Stimulated activated CD4-positive, alpha-beta T cell treated with anti-CD3 and anti-CD28 coated beads, TNF-alpha, amount 100 ng/mL, for 4 hours (primary cell): ENCODE measurements around the gene COL9A2.

Experiments used
- DNase-seq, 3 experiments: peaks; one replicate each; pipeline ENCODE4 v3.0.0-alpha.2; 2020; ENCODE audit warnings: low read depth in 3 of 3

COL9A2 gene

GRCh38 chr1:40303051-40303771 is 13.9 kb downstream of the COL9A2 start:
- no peak for DNase-seq

- DNase-seq: no peak
Observed at GRCh38 chr1:40302475-40302874, 14.6 kb downstream of the COL9A2 start.

DNA sequence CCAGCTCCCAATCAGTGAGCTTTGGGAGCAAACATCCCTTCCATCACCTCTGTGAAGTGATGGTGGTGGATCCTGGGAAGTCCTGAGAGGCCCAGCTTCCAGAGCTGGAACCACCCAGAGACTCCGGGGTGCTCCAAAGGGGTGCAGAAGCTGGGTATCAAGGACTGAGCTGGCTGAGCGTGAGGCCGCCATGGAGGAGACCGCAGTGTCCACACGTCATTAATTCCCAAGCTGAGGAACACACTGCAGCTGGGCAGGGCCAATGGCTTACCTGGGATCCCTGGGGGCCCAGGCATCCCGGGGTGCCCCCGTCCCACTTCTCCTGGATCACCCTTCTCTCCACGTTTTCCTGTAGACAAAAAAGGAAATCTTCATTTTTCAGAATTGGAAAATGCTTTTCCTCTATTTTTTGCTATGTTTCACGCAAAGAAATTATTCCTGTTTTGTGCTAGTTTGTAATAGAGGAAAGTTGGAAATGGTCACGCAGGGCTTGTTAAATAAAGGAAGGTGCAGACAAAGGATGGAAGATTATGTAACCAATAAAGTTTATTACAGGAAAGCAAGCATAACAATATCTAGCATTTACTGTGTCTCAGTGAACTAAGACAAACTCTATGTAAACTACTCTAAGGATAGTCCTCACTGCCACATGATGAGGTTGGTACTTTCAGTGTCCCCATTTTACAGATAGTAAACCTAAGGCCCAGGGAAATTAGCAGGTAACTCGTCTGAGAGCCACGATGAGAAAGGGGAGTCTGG is 15.4 kb downstream of the COL9A2 start:
- DNase-seq: no peak

GRCh38 chr1:40301066-40301465 is 16.0 kb downstream of the COL9A2 start:
- no peak for DNase-seq

- no peak for DNase-seq
Observed at GRCh38 chr1:40300651-40301050, 16.4 kb downstream of the COL9A2 start.

- no peak for DNase-seq
Observed at GRCh38 chr1:40300249-40300567, 16.9 kb downstream of the COL9A2 start.

DNA sequence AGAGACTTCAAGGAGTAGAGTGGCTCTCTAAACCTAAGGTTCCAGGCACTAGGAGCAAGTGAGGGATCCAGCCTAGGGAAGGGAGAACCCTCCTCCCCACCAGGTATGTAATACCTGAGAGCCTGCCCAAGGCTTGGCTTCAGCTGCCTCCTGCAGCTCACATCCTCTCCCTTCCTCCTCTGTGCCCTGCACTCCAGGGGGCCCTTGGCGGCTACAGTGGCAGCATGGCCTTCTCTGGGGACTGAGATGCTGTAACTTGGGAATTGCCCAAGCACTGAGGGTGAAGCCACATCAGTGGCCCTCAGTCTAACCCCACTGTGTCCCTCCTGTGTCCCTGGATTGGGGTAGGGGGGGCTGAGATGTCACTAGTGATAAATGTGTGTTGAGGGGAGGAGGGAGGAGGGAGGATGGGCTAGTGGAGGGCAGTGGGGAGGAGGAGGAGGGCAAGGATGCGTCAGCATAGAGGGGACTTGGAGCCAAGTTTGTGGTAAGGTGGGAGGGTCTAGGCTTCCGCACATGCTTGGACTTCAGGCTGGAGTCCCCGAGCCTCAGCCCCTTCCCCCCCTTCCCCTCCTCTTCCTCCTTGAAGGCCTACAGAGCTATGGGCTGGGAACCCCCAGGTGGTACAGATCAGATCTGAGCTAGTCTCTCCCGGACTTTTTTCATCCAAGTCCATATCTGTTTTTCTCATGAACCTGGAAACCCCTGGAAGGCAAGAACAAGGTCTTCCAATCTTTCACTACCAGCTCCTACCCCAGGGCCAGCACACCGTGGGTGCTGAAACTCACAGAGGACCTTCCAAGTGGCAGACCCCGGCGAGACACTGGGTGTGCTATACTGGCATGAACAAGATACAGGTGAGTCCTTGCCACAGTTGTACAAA is 17.5 kb downstream of the COL9A2 start:
- DNase-seq: no peak

- no peak for DNase-seq
Observed at GRCh38 chr1:40291293-40291692, 25.8 kb downstream of the COL9A2 start.

- no peak for DNase-seq
Observed at GRCh38 chr1:40281853-40282252, 35.2 kb downstream of the COL9A2 start.

DNA sequence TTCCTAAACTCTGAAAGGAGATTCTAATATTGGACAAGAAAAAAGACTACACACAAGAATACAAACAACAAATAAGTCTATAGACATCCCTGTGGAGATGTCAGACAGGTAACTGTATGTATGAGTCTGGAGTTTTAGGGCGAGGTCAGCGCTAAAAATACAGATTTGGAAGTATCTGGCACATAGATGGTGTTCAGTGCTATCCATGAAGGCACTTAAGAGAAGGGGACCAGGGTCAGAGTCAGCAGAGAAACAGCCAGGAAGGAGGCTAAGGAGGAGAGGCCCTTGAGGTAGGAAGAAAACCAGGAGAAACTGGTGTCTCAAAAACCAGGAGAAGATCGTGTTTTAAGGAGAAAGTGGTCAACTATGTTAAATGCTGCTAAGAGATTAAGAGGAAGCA is 41.0 kb downstream of the COL9A2 start:
- no peak for DNase-seq

DNA sequence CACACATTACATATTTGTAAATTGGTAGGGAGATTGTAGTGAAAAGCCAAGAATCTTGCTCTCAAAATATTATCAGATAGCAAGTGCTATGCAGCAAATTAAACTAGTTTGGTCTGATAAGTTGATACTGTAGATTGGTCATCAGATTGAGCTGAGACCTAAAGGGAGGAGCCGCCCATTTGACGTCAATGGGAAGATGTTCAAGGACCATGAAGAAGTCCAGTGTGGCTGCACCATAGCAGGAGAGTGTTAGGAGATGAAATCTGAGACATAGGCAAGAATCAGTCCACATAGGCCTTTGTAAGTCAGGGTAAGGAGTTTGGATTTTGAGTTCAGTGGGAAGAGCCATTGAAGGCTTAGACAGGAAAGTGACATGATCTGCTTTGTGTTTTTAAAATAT is 42.8 kb downstream of the COL9A2 start:
- DNase-seq: no peak

GRCh38 chr1:40273547-40274166 is 43.4 kb downstream of the COL9A2 start:
- no peak for DNase-seq

- no peak for DNase-seq
Observed at GRCh38 chr1:40272653-40273213, 44.4 kb downstream of the COL9A2 start.

DNA sequence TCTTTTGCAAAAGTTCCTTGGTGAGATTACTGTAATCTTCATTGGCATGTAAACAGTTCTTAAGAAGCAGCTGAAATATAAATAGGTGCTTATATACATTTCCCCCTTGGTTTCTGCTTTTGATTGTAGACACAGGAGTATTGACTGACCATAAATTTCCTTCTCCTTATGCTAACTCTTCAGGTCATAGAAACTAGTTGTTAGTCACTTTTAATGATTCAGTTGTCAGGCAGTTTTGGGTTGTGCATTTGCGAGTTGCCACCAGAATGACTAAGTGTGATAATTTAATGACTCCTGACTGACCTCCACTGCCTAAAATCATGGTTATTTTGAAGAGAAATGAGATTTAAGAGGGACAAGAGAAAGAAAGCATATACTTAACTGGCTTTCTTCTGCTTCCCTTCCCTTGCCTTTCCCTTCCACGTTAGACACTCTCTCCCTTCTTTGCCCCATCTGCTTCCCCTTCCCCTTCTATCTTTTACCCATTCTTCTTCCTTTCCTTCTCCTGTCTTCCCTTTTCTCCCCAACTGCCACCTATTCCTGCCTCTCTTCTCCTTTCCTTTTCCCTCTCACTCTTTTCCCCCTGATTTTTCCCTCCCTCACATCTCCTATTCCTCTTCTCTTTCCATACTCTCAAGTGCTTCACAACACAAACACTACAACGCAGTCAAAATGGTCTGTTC is 46.8 kb downstream of the COL9A2 start:
- no peak for DNase-seq

DNA sequence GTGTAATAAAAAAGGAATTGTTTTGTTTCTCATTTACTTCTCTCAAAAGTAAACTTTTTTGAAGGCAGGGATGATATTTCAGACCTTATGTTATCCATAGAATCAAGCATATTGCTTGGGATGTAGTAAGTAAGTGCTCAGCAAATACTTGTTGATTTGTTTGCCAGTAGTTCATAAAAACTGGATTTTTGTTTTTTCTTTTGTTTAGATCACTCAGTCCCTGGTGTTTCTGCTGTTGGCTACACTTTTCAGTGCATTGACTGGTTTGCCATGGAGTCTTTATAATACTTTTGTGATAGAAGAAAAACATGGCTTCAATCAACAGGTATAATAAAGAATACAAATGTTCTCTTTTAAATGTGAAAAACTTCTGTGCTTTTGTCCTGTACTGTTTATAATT is 48.9 kb downstream of the COL9A2 start:
- no peak for DNase-seq

DNA sequence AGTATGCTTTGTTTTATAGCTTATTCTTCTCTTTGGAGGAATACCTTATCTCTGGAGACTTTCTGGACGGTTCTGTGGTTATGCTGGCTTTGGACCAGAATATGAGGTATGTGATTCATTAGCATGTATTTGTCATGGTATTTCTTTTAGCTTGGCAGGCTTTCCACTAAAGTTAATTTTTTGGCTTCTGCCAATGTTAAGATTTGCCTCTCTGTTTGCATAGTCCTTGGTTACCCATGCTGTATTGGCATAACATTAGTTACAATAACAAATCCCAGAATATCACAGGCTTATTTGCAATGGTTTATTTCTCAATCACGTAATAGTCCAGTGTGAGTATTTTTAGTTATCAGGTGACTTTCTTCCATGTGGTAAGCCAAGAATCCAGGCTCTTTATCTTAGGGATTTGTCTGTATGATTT is 49.3 kb downstream of the COL9A2 start:
- DNase-seq: no peak

GRCh38 chr1:40266786-40267535 is 50.1 kb downstream of the COL9A2 start:
- no peak for DNase-seq

- no peak for DNase-seq
Observed at GRCh38 chr1:40265919-40266318, 51.2 kb downstream of the COL9A2 start.

GRCh38 chr1:40265298-40265697 is 51.8 kb downstream of the COL9A2 start:
- DNase-seq: no peak

DNA sequence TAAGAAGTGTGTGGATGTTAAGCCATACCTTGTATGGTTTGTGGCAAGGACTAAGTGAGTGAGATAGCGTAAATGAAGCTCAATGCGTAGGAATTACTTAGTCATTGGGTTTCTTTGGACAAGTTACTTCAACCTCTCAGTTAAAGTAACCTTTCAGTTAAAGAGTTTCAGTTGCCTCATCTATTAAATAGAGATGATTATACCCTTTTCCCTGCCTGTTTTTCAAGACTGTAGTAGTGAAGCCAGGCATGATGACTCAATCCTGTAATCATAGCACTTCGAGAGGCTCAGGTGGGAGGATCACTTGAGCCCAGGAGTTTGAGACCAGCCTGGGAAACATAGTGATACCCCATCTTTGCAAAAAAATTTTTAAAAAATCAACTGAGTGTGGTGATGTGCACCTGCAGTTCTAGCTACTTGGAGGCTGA is 52.7 kb downstream of the COL9A2 start:
- no peak for DNase-seq

DNA sequence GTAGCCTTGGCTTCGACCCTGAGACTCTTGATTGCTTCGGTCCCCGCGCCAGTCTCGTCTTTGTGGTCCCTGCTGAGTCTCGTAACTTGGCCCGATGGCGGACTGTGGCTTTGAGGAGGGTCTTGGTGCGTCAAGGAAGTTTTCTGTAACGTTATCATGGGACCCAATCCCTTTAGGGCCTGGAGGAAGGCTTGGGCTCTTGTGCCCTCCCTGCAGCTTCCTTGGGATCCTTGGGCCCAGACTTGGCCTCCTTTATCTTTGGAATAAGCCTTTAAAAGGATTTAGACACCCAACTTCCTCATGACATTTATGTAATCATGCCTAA is 58.7 kb downstream of the COL9A2 start:
- DNase-seq: no peak
